HG03354 (cell line): Measurements from ENCODE around the gene STAT1.
"Not testable (repeated sequence)": the region's sequence is repeated elsewhere in the genome, so short reads cannot be mapped to it uniquely, and the experiment has no call there.

Source experiments
- ATAC-seq: cut with Tn5 transposase; IDR thresholded peaks from one replicate; pipeline ENCODE4 v1.9.1; 2021; ENCODE audit warnings: mild to moderate bottlenecking; ENCODE audit not compliant: unreplicated experiment, poor library complexity, severe bottlenecking

The STAT1 gene

DNA sequence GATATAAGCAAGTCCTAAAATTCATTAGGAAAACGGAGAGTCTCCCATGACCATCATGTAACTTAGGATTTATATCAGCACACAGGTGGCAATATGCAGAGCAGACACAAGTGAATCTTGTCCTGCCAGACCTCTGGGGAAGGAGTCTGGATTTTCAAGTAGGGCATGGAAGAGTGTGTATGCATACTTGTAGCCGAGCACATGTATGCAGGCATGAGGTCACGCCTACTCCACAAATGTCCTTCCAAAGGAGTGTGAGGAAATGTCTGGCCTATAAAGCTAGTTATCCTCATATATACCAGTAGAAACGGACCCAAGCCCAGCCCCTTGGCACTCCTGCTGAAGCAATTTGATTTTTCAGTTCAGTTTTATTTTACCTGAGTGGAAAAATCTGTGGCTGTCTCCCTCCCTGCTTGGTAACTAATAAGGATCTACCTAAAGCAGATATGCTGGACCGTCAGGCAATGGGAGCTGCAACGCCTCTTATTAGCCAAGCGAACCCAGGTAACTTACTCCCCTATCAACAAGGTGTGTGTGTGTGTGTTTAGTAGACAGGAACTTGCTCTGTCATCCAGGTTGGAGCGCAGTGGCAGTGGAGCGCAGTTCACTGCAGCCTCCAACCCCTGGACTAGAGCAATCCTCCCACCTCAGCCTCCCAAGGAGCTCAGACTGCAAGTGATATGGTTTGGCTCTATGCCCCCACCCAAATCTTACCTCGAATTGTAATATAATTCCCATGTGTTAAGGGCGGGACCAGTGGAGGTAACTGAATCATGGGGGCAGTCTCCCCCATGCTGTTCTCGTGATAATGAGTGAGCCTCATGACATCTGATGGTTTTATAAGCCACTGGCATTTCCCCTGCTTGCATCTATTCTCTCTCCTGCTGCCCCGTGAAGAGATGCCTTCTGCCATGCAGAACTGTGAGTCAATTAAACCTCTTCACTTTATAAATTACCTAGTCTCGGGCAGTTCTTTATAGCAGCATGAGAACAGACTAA is 2.8 kb downstream of the STAT1 start:
- no peak for ATAC-seq

DNA sequence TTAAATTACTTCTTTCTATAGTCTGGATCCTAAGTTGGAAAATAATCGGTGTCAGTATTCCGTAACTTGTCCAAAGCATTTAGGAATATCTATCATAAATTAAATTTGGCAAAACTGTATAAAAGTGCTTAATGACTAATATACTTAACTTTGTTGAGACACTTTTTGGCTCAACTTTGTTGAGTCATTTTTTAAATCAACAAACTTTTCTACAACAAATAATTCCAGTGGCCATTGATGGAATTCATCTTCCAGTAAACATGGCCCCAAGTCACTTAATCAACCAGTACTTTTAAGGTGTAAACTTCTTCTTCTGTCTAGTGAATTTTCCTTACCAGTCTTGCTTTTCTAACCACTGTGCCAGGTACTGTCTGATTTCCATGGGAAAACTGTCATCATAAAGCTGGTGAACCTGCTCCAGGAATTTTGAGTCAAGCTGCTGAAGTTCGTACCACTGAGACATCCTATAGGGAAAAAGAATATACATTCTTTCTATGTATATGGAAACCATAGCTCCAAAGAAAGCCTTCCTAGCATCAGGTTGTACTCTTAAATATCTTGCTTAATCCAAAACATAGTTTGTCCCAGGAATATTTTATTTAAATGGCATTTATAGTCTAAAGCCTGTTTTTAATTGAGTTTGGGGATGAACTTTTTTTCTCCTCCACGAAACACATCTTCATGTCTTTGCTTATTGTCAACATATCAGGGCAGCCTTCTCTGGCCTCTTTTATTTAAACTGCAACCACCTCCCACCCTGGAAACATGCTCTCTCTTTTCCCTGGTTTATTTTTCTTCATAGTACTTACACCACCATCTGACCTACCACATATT is 4.2 kb downstream of the STAT1 start:
- no peak for ATAC-seq

DNA sequence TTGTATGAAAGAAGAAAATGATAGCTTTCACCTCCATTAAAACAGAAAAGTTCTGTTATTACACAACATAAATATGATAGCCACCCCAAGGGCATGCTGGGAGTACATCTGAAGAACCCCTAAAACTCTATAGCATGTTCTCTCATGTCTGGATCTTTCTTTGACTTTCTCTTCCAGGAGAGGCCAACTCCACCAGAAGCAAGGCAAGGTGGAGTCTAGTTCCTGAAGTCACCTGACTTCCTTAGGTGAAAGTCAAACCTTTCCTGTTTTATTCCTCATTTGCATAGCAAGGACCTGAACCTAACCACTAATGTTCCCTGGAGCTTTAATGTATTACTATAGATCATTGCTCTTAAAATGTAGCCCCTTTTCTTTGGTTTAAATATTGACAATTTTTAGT is 5.7 kb downstream of the STAT1 start:
- ATAC-seq: no peak

DNA sequence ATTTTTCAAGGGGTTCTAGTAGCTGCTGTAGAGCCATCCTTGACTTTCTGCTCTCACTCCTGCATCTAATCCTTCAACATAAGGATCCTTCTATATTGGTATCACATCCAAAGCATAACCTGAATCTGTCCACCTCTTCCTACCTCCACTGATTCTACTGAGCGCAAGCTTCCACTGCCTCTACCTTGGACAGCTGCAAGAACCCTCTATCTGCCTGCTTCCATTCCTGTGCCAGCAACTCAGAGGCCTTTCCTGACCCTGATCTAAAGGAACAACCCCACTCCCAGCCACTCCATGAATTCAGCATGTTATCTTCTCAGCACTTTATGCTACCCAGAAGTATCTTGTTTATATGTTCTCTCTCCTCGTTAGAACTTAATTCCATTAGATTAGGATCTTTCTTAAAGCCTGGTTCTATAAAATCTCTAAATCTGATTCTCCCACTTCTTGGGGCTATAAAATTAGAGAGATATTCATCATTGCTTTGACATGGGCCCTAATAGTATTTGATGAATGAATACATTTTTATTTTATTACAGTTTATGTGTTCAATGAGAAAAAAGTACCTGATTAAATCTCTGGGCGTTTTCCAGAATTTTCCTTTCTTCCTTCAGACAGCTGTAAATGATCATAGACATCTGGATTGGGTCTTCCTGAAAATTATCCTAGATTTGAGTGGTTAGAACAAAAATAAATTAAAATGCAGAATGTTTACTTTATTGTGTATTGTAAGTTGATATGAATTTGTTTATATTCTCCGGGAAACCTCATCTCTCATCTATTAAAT is 6.8 kb downstream of the STAT1 start:
- ATAC-seq: no peak

DNA sequence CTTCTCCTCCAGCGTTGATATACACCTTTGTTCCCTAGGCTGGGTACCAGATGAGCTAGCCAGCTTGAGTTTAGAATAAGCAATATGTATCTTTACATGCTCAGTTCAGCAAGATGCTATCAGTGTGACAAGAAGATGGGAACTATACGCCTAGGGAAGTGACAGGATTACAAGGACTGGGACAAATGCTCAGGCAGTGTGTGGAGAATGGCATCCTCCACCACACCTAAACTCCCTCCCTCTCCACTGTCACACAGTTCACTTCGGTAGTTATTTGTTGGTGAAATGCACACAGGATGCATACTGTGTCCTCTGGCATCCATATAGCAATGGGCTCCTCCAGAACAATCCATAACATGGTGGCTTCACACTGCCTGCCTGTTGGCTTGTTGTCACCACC is 7.7 kb downstream of the STAT1 start:
- ATAC-seq: no peak

DNA sequence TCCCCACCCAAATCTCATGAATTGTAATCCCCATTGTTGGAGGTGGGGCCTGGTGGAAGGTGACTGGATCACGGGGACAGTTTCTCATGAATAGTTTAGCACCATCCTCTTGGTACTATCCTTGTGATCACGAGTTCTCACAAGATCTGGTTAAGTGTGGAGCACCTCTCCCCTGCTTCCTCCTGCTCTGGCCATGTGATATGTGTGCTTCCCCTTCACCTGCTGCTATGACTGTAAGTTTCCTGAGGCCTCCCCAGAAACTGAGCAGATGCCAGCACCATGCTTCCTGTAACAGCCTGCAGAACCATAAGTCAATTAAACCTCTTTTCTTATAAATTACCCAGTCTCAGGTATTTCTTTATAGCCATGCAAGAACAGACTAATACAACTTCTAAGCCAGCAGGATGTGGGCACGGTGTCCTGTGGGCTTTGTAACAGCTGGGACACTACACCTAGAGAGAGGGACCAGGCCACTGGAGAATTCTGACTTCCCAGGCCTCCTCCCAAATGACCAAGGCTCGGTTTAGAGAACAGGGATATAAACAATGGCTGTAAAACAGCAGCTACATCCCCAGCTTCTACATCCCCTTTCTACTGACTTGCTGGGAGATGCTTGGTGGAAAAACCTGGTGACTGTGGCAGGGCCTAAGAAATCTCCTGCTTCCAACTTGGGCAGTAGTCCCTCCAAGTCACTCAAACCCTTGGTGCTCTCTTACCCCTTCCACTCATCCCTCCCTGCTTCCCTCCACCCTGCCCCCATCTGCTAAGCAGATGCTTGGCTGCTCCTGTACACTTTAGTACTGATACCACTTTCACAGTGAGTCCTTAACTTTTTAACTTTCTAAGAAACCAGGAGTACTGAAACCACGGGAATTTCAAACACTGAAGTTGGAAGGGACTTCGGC is 10.3 kb downstream of the STAT1 start:
- no peak for ATAC-seq

DNA sequence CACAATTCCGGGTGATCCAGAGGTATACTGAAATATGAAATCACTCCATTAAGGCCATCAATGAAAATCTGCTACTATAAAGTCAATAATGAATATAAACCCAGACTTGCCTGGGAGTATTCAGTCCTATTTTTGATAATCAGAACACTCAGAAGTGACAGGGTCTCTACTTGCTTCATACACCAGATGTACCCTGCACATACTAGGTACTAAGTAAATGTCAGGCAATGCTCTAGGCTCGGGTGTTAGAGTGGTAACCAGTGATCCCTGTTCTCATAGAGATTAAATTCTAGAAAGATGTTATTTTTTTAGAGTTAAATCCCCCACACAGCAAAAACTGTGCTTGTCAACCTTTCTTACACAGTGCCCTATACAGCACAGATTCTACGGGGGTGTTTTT is 12.3 kb downstream of the STAT1 start:
- no peak for ATAC-seq

DNA sequence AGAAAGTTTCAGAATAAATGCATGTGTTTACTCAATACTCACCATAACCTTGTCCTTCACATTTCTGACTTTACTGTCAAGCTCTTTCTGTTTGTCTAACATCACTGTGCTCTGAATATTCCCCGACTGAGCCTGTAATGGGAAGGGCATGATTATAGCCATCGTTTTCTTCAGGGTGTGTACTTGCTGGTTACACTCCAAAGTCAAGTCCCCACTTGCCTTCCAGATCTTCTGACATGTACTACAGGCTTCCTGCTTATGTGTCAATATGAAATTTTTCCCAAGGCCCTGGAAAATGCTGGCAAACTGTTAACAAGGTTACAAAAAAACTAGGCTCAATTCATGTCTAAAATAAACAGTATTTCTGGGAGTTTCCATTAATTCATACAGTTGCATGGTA is 12.9 kb downstream of the STAT1 start:
- no peak for ATAC-seq

DNA sequence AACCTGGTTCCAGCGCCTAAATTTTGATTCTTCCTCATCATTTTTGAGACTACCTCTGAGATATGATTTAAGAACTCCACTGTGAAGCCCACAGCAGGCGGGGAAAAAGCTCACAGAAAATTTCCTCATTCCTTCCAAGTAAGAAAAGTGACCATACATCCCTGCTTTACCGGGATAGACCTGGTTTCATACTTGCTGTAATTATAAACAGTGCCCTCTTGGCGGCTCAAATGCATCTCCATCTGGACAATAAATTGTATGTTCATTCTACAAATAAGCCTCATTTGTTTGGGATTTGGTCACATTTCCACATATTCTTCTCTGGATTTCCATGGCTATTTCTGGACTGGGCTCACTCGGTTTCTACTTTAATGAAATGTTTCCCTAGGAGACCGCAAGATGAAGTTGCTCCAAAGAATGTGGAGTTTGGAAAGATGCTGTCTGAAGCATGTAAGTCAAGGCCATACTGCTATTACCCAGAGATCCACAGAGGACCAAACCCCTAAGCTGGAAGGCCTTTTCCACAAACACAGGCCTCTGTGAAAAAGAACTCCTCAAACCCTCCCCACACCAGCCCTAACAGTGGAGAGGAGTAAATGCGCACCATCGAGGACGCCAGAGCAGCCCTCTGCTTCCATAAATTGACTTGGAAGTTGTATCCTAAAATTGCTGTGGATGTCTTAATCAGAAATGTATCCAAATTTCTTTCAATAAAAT is 13.9 kb downstream of the STAT1 start:
- ATAC-seq: no peak

DNA sequence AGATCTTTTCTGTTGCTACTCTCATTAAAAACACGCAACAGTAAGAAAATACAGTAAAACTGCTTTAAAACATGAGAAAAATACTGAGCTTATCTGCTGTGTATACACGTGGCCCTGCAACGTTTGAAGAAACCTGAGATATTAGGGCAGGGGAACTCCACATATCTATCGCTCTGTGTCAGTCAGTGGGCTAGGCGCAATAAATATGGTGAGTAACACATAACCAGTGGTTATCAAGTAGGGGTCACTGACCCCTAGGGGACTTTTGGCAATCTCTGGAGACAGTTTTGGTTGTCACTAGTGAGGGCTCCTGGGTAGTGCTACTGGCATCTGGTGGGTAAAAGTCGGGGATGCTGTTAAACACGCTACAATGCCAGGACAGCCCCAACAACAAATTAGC is 14.9 kb downstream of the STAT1 start:
- ATAC-seq: no peak

DNA sequence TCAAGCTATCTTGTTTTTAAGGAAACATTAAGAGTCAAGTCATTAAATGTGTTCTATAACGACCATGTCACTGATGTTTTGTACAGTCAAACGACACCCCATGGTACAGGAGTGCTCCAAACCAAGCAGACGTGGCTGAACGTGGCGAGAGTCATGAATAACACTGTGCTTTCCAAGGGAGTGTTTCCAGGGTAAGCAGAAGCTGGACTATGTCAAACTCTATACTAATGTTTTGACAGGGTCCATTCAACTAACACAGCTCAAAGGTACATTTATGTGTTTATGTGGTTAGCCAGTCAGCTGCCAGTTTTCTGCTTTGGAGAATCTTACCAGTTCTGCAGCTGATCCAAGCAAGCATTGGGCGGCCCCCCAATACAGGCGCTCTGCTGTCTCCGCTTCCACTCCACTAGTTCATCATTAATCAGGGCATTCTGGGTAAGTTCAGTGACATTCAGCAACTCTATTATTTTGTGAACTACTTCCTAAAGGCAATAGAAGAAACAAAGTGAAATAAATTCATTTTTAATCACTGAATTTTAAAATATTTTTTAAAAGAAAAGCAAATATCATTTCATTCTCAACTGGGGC is 16.4 kb downstream of the STAT1 start:
- no peak for ATAC-seq

DNA sequence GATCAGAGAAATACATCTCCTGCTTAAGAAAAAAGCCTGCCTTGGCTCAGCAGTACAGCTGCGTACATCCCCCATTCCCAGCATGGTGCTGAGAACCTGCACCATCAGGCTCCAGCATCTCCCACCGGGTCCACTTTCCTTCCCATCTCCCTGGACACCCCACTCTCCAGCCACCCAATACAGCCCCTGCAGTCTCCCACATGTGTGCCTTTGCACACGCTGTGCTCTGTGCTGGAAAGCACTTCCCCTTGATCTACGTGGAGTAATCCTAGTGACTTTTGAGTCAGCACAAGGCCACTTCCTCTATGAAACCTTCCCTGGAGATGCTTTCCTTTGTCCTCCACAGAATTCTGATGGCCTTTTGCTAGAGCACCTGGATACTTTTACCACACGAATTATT is 17.0 kb downstream of the STAT1 start:
- no peak for ATAC-seq

DNA sequence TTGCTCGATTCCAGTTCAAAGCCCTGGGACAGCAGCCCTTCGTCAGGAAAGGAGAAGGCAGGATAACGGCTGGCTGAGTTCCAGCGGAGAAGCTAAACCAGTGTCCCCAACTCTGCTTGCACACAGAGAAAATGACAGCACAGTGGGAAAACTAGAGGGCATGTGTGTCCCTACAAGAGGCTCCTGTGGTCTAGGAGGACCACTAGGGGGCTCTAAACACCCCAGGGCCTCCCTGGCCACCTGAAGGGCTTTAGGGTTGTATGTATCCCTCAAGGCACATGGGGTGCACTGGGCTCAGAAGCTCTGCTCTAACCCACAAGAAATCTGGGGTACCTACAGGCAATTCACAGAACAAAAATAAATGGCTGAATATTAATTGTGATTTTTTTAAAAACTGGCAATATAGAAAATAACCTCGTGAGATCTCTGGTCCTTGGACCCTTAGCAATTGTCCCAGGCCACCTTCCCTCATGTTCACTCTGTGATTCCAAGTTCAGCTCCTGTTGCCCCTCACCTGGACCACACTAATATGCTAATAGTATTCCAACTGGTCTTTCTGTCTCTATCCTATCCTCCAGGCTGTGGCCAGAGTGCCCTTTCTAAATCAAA is 17.5 kb downstream of the STAT1 start:
- ATAC-seq: peak; percentile 76

DNA sequence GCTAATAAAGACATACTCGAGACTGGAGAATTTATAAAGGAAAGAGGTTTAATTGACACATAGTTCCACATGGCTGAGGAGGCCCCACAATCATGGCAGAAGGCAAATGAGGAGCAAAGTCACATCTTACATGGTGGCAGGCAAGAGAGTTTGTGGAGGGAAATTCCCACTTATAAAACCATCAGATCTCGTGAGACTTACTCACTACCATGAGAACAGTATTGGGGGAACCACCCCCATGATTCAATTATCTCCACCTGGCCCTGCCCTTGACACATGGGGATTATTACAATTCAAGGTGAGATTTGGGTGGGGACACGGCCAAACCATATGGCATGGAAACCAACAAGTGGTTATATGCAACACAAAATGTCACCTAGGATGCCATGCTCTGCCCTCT is 18.7 kb downstream of the STAT1 start:
- not testable (repeated sequence) for ATAC-seq

DNA sequence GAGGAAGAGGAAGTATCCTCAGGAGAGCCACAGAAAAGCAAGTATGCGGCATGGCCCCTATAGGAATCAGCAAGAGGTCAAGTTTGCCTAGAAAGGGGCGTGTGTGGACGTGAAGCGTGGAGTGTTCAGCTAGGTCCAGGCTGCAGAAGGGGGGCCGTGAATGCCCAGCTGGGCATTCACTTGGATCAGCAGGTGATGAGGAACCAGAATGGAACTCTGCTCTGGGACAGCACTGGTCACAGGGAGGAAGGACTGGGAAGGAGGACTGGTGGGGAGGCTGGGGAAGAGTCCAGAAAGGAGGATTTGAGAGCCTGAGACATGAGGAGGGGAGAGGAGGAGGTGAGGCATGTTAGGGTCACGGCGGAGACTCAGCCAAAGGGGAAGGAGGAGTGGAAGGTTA is 19.8 kb downstream of the STAT1 start:
- ATAC-seq: no peak

DNA sequence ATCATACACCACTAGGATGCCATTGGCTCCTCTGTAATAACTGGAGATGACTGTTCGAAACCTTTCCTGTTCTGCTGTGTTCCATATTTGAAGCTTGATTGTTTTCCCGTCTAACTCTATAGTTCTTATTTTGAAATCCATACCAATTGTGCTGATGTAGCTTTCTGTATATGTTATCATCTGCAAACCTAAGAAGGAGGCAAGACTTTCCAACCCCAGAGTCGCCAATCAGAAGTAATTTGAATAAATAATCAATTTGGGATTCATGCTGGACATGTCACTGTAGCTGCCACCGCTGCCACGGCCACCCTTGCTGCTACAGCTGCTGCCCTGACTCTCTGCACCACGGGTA is 20.7 kb downstream of the STAT1 start:
- no peak for ATAC-seq

DNA sequence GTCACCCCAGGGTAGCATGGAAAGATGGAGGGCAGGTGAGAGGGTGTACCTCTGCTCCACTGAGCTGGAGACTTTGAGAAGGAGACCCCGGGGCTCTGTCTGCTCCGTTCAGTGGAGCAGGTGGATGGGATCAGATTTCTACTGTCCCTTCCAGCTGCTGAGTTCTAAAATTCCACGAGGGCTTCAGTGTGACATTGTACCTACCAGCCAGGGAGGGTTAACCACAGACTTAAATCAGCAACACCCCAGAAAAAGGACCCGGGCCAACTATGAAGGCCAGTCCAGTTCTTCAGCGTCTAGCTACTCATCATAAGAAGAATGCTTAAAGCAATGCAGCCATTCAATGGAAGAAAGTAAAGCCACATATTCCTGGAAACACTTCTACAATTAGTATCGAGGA is 23.8 kb downstream of the STAT1 start:
- ATAC-seq: no peak

DNA sequence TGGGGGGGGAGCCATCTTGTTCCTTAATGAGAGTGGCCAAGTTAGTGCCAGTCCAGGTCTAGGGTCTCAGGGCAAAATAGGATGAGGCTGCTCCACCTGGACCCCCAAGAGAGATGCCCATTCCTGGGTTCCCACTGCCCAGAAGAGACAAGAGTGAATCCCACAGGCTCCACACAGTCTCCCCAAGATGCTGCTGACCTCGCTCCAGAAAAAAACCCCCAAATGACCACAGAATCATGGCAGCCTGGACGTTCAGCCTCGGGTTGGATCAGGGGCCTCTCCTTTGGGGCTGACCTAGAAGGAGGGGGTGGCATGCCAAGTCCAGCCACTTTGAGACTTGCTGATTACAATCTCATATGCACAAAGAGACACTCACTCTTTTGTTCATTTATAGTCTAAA is 25.1 kb downstream of the STAT1 start:
- no peak for ATAC-seq
